B cell (primary cell): ENCODE results near the gene WDR5. TPM values are rescaled to one million over a fixed set of nuclear protein-coding genes. Genes with fewer than 3 reads are reported as not detected.

Experiments used
- ATAC-seq: fragments of 200-7000 bp; cut with Tn5 transposase; one replicate; pipeline ENCODE4 v1.10.0; 2021; ENCODE audit warnings: low read depth, mild to moderate bottlenecking, moderate number of reproducible peaks, moderate library complexity
- CTCF ChIA-PET: fragments of 350-600 bp; sonication (Branson Sonifier 250); formaldehyde crosslinking; loops from one replicate; lab custom pipeline; 2021; ENCODE audit warnings: antibody characterized with exemption, inconsistent platforms; lab: Charles Lee
- POLR2A ChIA-PET: fragments of 350-600 bp; sonication (Branson Sonifier 250); formaldehyde crosslinking; loops from one replicate; lab custom pipeline; 2021; ENCODE audit warnings: antibody characterized with exemption; lab: Charles Lee
- DNase-seq: peaks from one replicate; pipeline ENCODE4 v3.0.0; 2013
- H2AFZ ChIP-seq: 2 replicates; pipeline ENCODE4 v1.6.1; 2012; ENCODE audit warnings: mild to moderate bottlenecking, low read depth, low read length; ENCODE audit not compliant: insufficient read depth, poor library complexity, severe bottlenecking
- H3K27ac ChIP-seq, 2 donors: 1 replicate in 1 of 2; 2 replicates in 1 of 2; pipeline ENCODE4 v1.5.1; 2012 to 2013; ENCODE audit warnings: low read length in 2 of 2, mild to moderate bottlenecking in 2 of 2, moderate library complexity in 1 of 2
- H3K27me3 ChIP-seq, 4 experiments: fragments of 200-600 bp in 1 of 4; sonication (generic) in 1 of 4; replicated peaks in 1 of 4; 1 replicate in 2 of 4; 2 replicates in 2 of 4; pipeline versions ENCODE4 v1.6.1 to v1.7.0; 2013 to 2016; ENCODE audit warnings: low read length in 3 of 4, mild to moderate bottlenecking in 2 of 4, mixed read lengths in 1 of 4, moderate library complexity in 1 of 4; ENCODE audit not compliant: insufficient read depth in 4 of 4, control insufficient read depth in 3 of 4; ENCODE audit errors: control extremely low read depth in 1 of 4
- H3K36me3 ChIP-seq, 2 experiments: replicated peaks in 1 of 2; 1 replicate in 1 of 2; 2 replicates in 1 of 2; pipeline versions ENCODE4 v1.6.1 to v1.7.1; 2013; ENCODE audit warnings: low read length in 1 of 2; ENCODE audit not compliant: insufficient read depth in 2 of 2, control insufficient read depth in 1 of 2; ENCODE audit errors: control extremely low read depth in 1 of 2, extremely low read depth in 1 of 2
- H3K4me1 ChIP-seq, 2 donors: fragments of 200-600 bp in 1 of 2; sonication (generic) in 1 of 2; 1 replicate in 1 of 2; 2 replicates in 1 of 2; pipeline versions ENCODE4 v1.5.1 to v1.6.1; 2013 to 2017; ENCODE audit warnings: low read length in 2 of 2; ENCODE audit not compliant: control insufficient read depth in 2 of 2, insufficient read depth in 2 of 2
- H3K4me2 ChIP-seq: replicated peaks from 2 replicates; pipeline ENCODE3; 2012; ENCODE audit warnings: mild to moderate bottlenecking, low read depth, low read length; ENCODE audit not compliant: poor library complexity, severe bottlenecking
- H3K4me3 ChIP-seq, 5 experiments: fragments of 200-600 bp in 1 of 5; sonication (generic) in 1 of 5; 1 replicate in 3 of 5; 2 replicates in 2 of 5; pipeline versions ENCODE4 v1.5.1 to v1.7.0; 2011 to 2016; ENCODE audit warnings: low read length in 4 of 5, mild to moderate bottlenecking in 4 of 5, low read depth in 2 of 5, control low read depth in 1 of 5, moderate library complexity in 1 of 5; ENCODE audit not compliant: insufficient read depth in 1 of 5; ENCODE audit errors: control extremely low read depth in 1 of 5, extremely low read depth in 1 of 5
- H3K79me2 ChIP-seq: fragments of 200-600 bp; sonication (generic); one replicate; pipeline ENCODE4 v1.6.0; 2016; ENCODE audit warnings: low read length; ENCODE audit not compliant: control insufficient read depth, insufficient read depth
- H3K9ac ChIP-seq: fragments of 200-600 bp; sonication (generic); 2 replicates; pipeline ENCODE4 v1.6.1; 2017; ENCODE audit warnings: mild to moderate bottlenecking, low read length, moderate library complexity
- H3K9me3 ChIP-seq, 3 donors: one replicate each; pipeline versions ENCODE4 v1.6.1 to v1.7.1; 2013; ENCODE audit warnings: low read length in 2 of 3; ENCODE audit not compliant: control insufficient read depth in 2 of 3, insufficient read depth in 1 of 3; ENCODE audit errors: control extremely low read depth in 1 of 3
- H4K20me1 ChIP-seq: 2 replicates; pipeline ENCODE4 v1.6.0; 2012; ENCODE audit warnings: mild to moderate bottlenecking, low read length; ENCODE audit not compliant: insufficient read depth, control insufficient read depth, poor library complexity, severe bottlenecking
- H3K27ac Mint-ChIP-seq: one replicate; pipeline ENCODE4 v1.8.0; 2021; ENCODE audit warnings: mixed read lengths
- H3K27me3 Mint-ChIP-seq: one replicate; pipeline ENCODE4 v1.8.0; 2021; ENCODE audit warnings: mixed read lengths
- H3K4me1 Mint-ChIP-seq: one replicate; pipeline ENCODE4 v1.8.0; 2021; ENCODE audit warnings: mixed read lengths
- H3K4me3 Mint-ChIP-seq: one replicate; pipeline ENCODE4 v1.8.0; 2021; ENCODE audit warnings: mixed read lengths
- H3K9me3 Mint-ChIP-seq: one replicate; pipeline ENCODE4 v1.8.0; 2022; ENCODE audit warnings: mixed read lengths; ENCODE audit not compliant: insufficient read depth
- CTCF ChIP-seq: fragments of 200-600 bp; IDR thresholded peaks from one replicate; pipeline ENCODE4 v1.8.0; 2022; ENCODE audit warnings: antibody characterized with exemption, mild to moderate bottlenecking
- EZH2 ChIP-seq: IDR thresholded peaks from 2 replicates; pipeline ENCODE4 v1.6.1; 2012; ENCODE audit warnings: borderline replicate concordance, low read depth, mild to moderate bottlenecking, moderate library complexity, low read length; ENCODE audit not compliant: insufficient read depth, poor library complexity, severe bottlenecking
- WGBS: methylation state at CpG from one replicate; pipeline ENCODE4 v1.1.5; 2013; ENCODE audit warnings: missing lambda C conversion rate; ENCODE audit not compliant: insufficient coverage; 5-methylcytosine and 5-hydroxymethylcytosine counted together
- intact Hi-C: fragments of 100-400 bp; cut with micrococcal nuclease; formaldehyde crosslinking; loops from one replicate; pipeline ENCODE4 v1.10.0; 2022
- polyA plus RNA-seq: library from polyadenylated mRNA; depleted of rRNA; stranded (reverse); fragments of >200 nt; gene quantifications from 2 replicates; pipeline ENCODE4 v1.2.3, GENCODE V29; 2012
- total RNA-seq, 2 donors: library from RNA; stranded (reverse); fragments of 120-200 nt in 1 of 2; gene quantifications; 1 replicate in 1 of 2; 2 replicates in 1 of 2; pipeline versions ENCODE4 v1.2.3 to v1.2.4, GENCODE V29; 2013 to 2022

The WDR5 gene
- total and polyA plus RNA-seq, 2 donors (not counting 1 experiment from before 2014, with no cell fraction given) = 18.0 to 23.8 TPM

- Histone ChIP-seq H4K20me1 (no peaks in the 10 kb centered on the region), H3K79me2 (no peaks in the 10 kb centered on the region), H3K36me3 (peaks cover 7 to 76% of the 10 kb centered on the region in 2 experiments), H3K4me3 (no peak overlapping the region), H2AFZ (no peak overlapping the region), H3K4me2 (no peak overlapping the region), H3K4me1 (no peaks in the 10 kb centered on the region), H3K9me3 (no peaks in the 10 kb centered on the region), H3K27ac (no peak overlapping the region), H3K27me3 (no peaks in the 10 kb centered on the region), H3K9ac (no peak overlapping the region)
- intact Hi-C loops = no loop called here
- CTCF ChIA-PET = interaction anchor here (2.2 kb wide), 1 partner anchor 296 kb away, joined by 4 read pairs; no protein-coding TSS in a partner anchor
- Mint-ChIP-seq H3K9me3 (no peaks in the 10 kb centered on the region), H3K27me3 (no peaks in the 10 kb centered on the region), H3K4me1 (no peaks in the 10 kb centered on the region), H3K27ac (no peak overlapping the region), H3K4me3 (no peak overlapping the region)
- DNase-seq (no peak), ATAC-seq (no peak)
- no peak for TF ChIP-seq EZH2
- no peak for TF ChIP-seq CTCF
- 91% methylated on average over 8 of the region's 8 CpGs for WGBS
- POLR2A ChIA-PET = no interaction called here
Observed at GRCh38 chr9:134146774-134147493, 11.1 kb downstream of the WDR5 start.

GRCh38 chr9:134149380-134149779, 13.5 kb downstream of the WDR5 start:
- WGBS = 89% methylated on average over 4 of the region's 7 CpGs
- no peak overlapping the region for H3K4me2 ChIP-seq
- H3K4me3 ChIP-seq = no peak overlapping the region
- no peaks in the 10 kb centered on the region for H3K79me2 ChIP-seq
- H3K9me3 ChIP-seq = no peaks in the 10 kb centered on the region
- no peaks in the 10 kb centered on the region for H3K4me1 ChIP-seq
- H3K9ac ChIP-seq = no peak overlapping the region
- H3K27me3 ChIP-seq = no peaks in the 10 kb centered on the region
- peaks cover 1 to 65% of the 10 kb centered on the region in 2 experiments for H3K36me3 ChIP-seq
- no peak for DNase-seq
- no peak overlapping the region for H3K4me3 Mint-ChIP-seq
- H3K9me3 Mint-ChIP-seq = no peaks in the 10 kb centered on the region
- H4K20me1 ChIP-seq = no peaks in the 10 kb centered on the region
- ChIA-PET CTCF (interaction anchor here (2.2 kb wide), 1 partner anchor 293 kb away, joined by 4 read pairs; no protein-coding TSS in a partner anchor), POLR2A (interaction anchor here (1.2 kb wide), 1 partner anchor 14 kb away, joined by 3 read pairs; no protein-coding TSS in a partner anchor)
- H2AFZ ChIP-seq = no peak overlapping the region
- ATAC-seq = no peak
- TF ChIP-seq CTCF = no peak
- TF ChIP-seq EZH2 = no peak
- intact Hi-C loops = no loop called here
- no peaks in the 10 kb centered on the region for H3K4me1 Mint-ChIP-seq
- H3K27ac ChIP-seq = no peak overlapping the region
- H3K27ac Mint-ChIP-seq = no peak overlapping the region
- no peaks in the 10 kb centered on the region for H3K27me3 Mint-ChIP-seq
